Adipose tissue (tissue), 3 donors: ENCODE measurements around the gene YWHAQ. TPM values are rescaled to one million over a fixed set of nuclear protein-coding genes. Genes with fewer than 3 reads are reported as not detected.

Source experiments
- H3K27ac ChIP-seq: one replicate; pipeline ENCODE4 v1.5.1; 2013; ENCODE audit warnings: low read depth, low read length
- WGBS, 3 donors: extraction: QIAGEN DNeasy Blood & Tissue Kit; methylation state at CpG; one replicate each; pipeline ENCODE4 v1.1.7; 2013; 5-methylcytosine and 5-hydroxymethylcytosine counted together
- polyA plus RNA-seq, 3 donors: library from polyadenylated mRNA; stranded (reverse); fragments of 200-250 nt; gene quantifications; one replicate each; pipeline ENCODE4 v1.2.3, GENCODE V29; 2013
- donor health status: healthy with polysubstance abuse.
- donor health status: Bipolar disorder and iron deficiency.
- donor health status: healthy.

The YWHAQ gene
- polyA plus RNA-seq, 3 donors: 134 to 234 (median 139) TPM

DNA sequence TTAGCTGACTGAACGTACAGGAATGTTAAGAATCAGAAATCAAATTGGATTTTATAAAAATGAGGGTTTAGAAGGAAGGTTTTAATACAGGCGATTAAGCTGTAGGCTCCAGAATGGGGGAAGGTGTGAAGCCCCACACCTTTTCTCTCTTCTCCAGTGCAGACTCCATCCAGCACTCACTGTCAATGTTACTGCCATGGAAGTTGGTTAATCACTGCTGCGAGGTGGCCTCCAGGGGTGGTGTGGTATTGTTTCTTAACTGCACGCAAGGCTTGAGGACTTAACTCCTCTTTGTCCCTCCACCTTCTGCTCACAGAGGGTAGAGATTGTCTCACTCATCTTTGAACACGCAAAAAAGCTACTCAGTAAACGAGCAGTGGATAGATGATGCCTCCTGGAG, 26.9 kb upstream of the YWHAQ start:
- WGBS, 3 donors: 78 to 87% (median 80%) methylated on average over 6 of the region's 6 CpGs

GRCh38 chr2:9657083-9657482, 26.3 kb upstream of the YWHAQ start:
- H3K27ac ChIP-seq: no peak overlapping the region
- 40 to 80% (median 77%) methylated on average over 6 of the region's 6 CpGs for WGBS, 3 donors

More for the DNA sequence above, 26.9 kb upstream of the YWHAQ start:
- H3K27ac ChIP-seq: no peak overlapping the region

DNA sequence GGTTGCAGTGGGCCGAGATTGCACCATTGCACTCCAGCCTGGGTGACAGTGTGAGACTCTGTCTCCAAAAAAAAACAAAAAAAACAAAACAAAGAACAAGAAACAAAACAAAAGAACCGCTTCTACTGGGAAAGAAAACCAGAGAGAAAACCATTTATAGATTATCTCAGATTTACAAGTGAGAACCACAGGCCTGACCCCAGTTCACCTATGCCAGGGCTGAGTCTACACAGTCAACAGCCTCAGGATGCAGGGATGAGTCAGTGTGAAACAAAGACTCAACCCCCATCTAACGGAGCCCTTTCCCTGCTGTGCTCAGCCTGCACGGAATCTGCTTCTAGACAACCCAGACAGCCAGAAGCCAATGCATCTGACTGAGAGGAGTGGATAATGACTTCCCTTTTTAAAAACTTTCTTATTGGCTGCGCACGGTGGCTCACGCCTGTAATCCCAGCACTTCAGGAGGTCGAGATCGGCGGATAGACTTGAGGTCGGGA, 25.5 kb upstream of the YWHAQ start:
- H3K27ac ChIP-seq: no peak overlapping the region
- WGBS, 3 donors: 78 to 91% (median 89%) methylated on average over 11 of the region's 11 CpGs

GRCh38 chr2:9655441-9656269, 24.9 kb upstream of the YWHAQ start:
- H3K27ac ChIP-seq: no peak overlapping the region
- 84 to 89% (median 89%) methylated on average over 13 of the region's 13 CpGs for WGBS, 3 donors

- no peak overlapping the region for H3K27ac ChIP-seq
- WGBS, 3 donors: 77 to 80% (median 80%) methylated on average over 6 of the region's 6 CpGs
Measured at GRCh38 chr2:9654452-9655100, 23.8 kb upstream of the YWHAQ start.

DNA sequence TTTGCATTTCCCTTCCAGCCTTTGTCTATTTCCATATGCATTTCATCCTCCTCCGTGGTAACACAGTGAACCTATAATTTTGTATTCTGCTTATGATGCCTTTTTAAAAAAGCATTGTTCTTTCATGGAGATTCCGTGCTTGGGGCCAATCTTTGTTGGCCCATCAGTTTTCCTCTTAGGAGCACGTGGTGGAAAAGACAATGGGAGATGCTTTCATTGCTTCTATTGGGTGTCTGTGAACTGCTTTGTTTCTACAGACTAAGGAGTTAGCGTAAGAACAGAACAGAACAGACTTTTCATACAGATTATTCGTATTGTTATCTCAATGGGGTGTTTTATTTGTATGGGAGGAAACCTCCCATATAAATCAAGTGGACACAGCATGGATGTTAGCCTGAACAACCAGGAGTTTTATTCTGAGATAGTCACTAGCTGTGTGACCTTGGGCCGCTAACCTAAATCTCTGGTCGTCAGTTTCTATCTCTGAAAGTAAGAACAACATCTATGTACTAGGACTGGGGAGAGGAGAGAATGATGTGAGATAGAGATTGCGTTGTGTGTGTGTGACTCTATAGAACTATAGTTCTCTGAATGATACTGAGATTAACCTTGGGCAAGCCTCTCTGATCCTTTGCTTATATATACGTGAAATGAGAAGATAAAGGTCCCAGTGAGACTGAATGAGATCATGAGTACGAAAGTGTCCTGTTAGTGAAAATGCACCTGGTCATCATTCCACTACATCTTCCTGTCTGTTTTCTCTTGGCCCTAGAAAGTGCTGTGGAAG, 22.9 kb upstream of the YWHAQ start:
- no peak overlapping the region for H3K27ac ChIP-seq
- WGBS, 3 donors: 78 to 81% (median 79%) methylated on average over 10 of the region's 10 CpGs

DNA sequence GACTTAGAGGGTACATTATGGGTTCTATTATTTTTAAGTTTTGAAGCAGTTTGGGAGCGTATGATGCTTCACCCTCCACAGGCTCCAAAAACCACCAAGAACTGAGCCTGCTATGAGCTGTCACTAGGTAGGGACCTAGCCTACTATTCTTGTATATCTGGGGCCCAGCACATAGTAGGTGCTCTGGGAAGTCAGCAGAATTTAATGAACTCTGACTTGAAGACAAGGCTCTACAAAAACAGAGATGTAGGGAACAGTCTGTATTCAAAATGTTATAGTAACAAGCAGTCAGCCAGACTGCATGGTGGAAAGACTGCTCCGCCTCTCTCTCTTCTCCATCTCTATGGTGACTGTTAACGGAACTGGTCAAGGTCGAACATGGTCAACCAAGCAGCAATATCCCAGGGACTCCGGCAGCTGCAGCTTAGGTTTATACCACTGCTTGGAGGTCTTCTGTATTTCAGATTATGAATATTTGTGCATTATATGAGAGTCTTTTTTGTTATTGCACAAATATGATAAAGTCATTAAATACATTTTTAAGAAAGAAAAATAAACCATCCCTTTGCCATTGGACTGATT, 22.2 kb upstream of the YWHAQ start:
- H3K27ac ChIP-seq: no peak overlapping the region
- 49 to 78% (median 72%) methylated on average over 5 of the region's 5 CpGs for WGBS, 3 donors

DNA sequence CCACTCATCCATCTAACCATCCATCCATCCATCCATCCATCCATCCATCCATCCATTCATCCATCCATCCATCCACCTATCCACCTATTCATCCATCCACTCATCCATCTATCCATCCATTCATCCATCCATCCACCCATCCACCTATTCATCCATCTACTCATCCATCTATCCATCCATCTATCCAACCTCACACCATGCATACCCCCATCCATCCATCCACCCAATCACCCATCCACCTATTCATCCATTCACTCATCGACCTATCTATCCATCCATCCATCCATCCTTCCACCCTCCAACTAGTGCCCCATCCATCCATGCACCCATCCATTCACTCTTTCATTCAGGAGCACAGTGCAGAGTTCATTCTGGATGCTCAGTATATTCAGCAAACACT, 21.5 kb upstream of the YWHAQ start:
- H3K27ac ChIP-seq: no peak overlapping the region
- 52 to 98% (median 96%) methylated on average over 1 of the region's 1 CpG for WGBS, 3 donors

- H3K27ac ChIP-seq: no peak overlapping the region
- WGBS, 3 donors: 73 to 81% (median 80%) methylated on average over 4 of the region's 4 CpGs
Measured at GRCh38 chr2:9650119-9650821, 19.5 kb upstream of the YWHAQ start.

GRCh38 chr2:9649261-9649660, 18.5 kb upstream of the YWHAQ start:
- WGBS, 3 donors: 63 to 87% (median 80%) methylated on average over 6 of the region's 6 CpGs
- H3K27ac ChIP-seq: no peak overlapping the region

- 54 to 88% (median 86%) methylated on average over 10 of the region's 10 CpGs for whole genome bisulfite sequencing, 3 donors
- H3K27ac ChIP-seq: no peak overlapping the region
Measured at GRCh38 chr2:9648821-9649220, 18.0 kb upstream of the YWHAQ start.

- WGBS, 3 donors: 62 to 76% (median 69%) methylated on average over 6 of the region's 6 CpGs
- H3K27ac ChIP-seq: no peak overlapping the region
Measured at GRCh38 chr2:9647884-9648283, 17.1 kb upstream of the YWHAQ start.

DNA sequence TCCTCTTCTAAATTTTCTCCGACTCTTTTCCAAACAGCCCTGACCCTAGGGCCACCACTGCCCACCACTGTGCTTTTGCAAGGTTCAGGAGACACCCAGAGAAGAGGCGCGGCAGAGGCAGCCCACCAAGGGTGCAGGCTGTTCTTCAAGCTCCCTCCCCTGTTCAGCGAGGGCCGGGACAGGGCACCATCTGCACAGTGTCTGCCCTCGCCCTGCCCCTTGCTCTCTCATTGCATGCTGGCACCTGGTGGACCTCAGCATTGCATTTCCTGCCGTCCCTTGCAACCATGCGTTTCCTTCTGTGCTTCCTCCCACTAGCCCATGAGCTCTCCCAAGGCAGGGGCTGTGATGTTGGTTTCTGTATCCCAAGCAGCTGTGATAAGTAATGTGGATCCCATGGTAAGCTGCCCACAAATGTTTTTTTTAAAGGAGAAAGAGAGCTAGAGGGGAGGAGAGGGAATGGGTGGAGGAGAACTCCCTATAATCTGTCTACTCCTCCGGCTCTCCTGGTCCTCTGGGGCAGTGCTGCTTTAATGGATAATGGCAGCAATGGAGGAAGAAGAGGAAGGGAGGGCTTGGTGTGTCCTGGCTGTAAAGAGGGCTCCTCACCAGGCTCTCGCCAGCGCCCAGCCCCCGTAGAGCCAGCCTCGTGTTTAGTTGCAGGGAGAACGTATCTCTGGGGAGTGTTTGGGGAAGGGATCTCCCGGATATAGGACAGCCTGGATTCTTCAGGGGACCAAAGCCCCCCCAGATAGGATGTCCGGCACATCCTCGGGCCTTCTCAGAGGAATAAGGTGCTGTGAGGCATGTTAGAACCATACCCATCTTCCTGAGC, 15.6 kb upstream of the YWHAQ start:
- WGBS, 3 donors: 63 to 87% (median 75%) methylated on average over 17 of the region's 17 CpGs
- no peak overlapping the region for H3K27ac ChIP-seq

DNA sequence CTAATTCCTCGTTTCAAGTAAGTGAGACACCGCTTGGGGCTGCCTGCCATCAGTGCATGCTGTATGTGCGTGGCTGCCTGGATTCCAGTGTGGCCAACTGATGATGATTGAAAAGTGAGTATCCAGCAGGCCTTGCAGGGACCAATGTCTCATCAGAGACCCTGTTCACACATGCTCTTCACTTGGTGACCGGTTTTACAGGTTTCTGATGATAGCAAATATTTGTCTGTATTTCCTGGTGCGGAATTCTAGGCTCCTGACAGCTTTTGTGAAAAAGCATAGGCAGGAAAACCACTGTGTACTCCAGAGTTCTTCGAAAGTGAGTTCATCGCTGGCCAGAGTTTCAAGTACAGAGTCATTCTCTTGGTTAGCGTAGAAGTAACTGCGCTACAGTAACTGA, 13.8 kb upstream of the YWHAQ start:
- 67 to 89% (median 89%) methylated on average over 9 of the region's 9 CpGs for WGBS, 3 donors
- H3K27ac ChIP-seq: no peak overlapping the region

DNA sequence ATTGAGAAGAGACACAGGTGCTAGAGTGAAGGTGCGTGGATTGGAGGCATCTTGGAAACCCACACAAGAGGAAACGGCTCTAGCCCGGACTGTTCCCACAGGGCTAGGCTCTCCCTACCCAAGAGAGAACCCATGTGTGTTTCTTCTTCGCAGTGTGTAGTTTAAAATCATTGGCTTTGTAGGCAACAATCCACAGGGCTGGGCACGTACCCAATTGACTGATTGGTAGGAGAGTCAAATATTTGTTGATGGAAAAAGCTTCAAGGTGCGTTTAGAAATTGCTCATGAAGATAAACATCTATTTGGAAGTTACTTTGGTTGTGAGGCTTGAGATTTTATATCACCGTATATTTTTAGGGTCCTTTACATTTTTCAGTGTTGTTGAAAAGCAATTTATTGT, 13.2 kb upstream of the YWHAQ start:
- 69 to 93% (median 86%) methylated on average over 7 of the region's 7 CpGs for WGBS, 3 donors
- no peak overlapping the region for H3K27ac ChIP-seq

DNA sequence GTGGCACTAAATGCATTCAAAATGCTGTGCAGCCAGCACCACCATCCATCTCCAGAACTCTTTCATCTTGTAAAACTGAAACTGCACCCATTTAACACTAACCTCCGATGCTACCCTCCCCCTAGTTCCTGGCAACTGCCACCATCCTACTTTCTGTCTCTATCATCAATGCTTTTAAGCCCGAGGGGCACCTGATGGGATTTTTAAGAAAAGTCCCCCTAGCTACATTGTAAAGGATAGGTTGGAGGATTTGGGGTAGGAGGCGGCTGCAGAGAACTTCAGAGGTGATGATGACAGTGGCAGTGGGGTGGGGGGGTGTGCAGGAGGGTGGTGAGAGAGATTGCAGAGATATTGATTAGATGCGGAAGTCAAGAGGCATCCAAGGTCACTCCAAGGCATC, 10.8 kb upstream of the YWHAQ start:
- 56 to 85% (median 68%) methylated on average over 4 of the region's 4 CpGs for WGBS, 3 donors
- H3K27ac ChIP-seq: no peak overlapping the region

GRCh38 chr2:9640403-9641104, 9.8 kb upstream of the YWHAQ start:
- WGBS, 3 donors: 81 to 89% (median 83%) methylated on average over 14 of the region's 14 CpGs
- no peak overlapping the region for H3K27ac ChIP-seq
